Neuron (in vitro differentiated cells): ENCODE results near the gene KLF15.
"Not testable (repeated sequence)": the region's sequence is repeated elsewhere in the genome, so short reads cannot be mapped to it uniquely, and the experiment has no call there.

Experiments used
- H2AFZ ChIP-seq: one replicate; pipeline ENCODE4 v1.6.1; 2013; ENCODE audit warnings: low read depth, mild to moderate bottlenecking, inconsistent platforms, low read length, moderate library complexity
- H3K27me3 ChIP-seq: one replicate; pipeline ENCODE4 v1.6.1; 2013; ENCODE audit warnings: low read length; ENCODE audit not compliant: insufficient read depth
- H3K36me3 ChIP-seq: one replicate; pipeline ENCODE4 v1.6.1; 2013; ENCODE audit warnings: low read length; ENCODE audit not compliant: insufficient read depth
- H3K4me1 ChIP-seq: one replicate; pipeline ENCODE4 v1.6.1; 2013; ENCODE audit warnings: low read length; ENCODE audit not compliant: insufficient read depth
- H3K4me3 ChIP-seq: 2 replicates; pipeline ENCODE4 v1.5.1; 2013; ENCODE audit warnings: mild to moderate bottlenecking, low read length, moderate library complexity
- H3K9me3 ChIP-seq: one replicate; pipeline ENCODE4 v1.6.1; 2013; ENCODE audit warnings: low read length

Gene KLF15

DNA sequence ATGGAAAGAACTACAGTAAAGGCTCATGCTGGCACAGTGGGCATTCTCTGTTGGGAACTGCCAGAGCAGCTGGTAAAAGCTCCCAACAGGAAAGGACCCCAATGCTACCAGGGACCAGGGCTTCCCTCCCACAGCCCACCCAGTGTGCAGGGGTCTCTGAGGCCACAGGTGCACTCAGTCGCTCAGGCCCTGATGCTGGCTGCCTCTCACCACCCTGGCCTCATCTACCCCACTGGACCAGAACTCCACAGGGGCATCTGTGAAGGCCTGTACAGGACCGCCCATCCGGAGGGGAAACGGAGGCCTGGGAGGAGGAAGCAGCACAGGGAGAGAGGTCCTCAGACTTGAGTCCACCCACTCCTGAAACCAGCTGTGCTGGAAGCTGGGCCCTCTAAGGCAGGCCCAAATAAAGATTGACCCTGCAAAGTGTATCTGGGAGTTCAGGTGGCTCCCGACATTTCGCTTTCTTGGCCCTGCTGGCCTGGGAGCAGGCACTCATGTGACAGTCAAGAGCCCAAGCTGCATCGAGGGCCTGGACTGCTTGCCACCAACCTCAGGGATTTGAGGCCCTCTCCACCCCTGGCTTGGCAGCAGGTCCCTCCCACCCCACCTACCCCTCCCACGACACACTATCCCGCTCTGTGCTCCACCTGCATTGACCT is 12.7 kb downstream of the KLF15 start:
- Histone ChIP-seq H3K9me3 (no peaks in the 10 kb centered on the region), H2AFZ (no peak overlapping the region), H3K27me3 (no peaks in the 10 kb centered on the region), H3K4me3 (no peak overlapping the region), H3K36me3 (no peaks in the 10 kb centered on the region), H3K4me1 (peaks cover 3% of the 10 kb centered on the region)

GRCh38 chr3:126343649-126344035 is 13.6 kb downstream of the KLF15 start:
- Histone ChIP-seq H3K27me3 (no peaks in the 10 kb centered on the region), H2AFZ (no peak overlapping the region), H3K4me3 (no peak overlapping the region), H3K9me3 (no peaks in the 10 kb centered on the region), H3K36me3 (no peaks in the 10 kb centered on the region), H3K4me1 (peaks cover 3% of the 10 kb centered on the region)

GRCh38 chr3:126342991-126343648 is 14.1 kb downstream of the KLF15 start:
- H3K4me3 ChIP-seq = no peak overlapping the region
- H2AFZ ChIP-seq = no peak overlapping the region
- H3K36me3 ChIP-seq = no peaks in the 10 kb centered on the region
- H3K4me1 ChIP-seq = peaks cover 3% of the 10 kb centered on the region
- H3K27me3 ChIP-seq = no peaks in the 10 kb centered on the region
- no peaks in the 10 kb centered on the region for H3K9me3 ChIP-seq

GRCh38 chr3:126342211-126342610 is 15.0 kb downstream of the KLF15 start:
- H3K4me1 ChIP-seq = peaks cover 3% of the 10 kb centered on the region

GRCh38 chr3:126341755-126342150 is 15.5 kb downstream of the KLF15 start:
- Histone ChIP-seq H3K4me1 (peaks cover 3% of the 10 kb centered on the region), H3K36me3 (no peaks in the 10 kb centered on the region), H3K4me3 (no peak overlapping the region), H2AFZ (no peak overlapping the region), H3K9me3 (no peaks in the 10 kb centered on the region), H3K27me3 (no peaks in the 10 kb centered on the region)

More at GRCh38 chr3:126342211-126342610, 15.0 kb downstream of the KLF15 start:
- H2AFZ ChIP-seq = no peak overlapping the region
- H3K4me3 ChIP-seq = no peak overlapping the region
- H3K27me3 ChIP-seq = no peaks in the 10 kb centered on the region
- H3K9me3 ChIP-seq = no peaks in the 10 kb centered on the region
- H3K36me3 ChIP-seq = no peaks in the 10 kb centered on the region

- Histone ChIP-seq H3K4me3 (no peak overlapping the region), H3K27me3 (no peaks in the 10 kb centered on the region), H2AFZ (no peak overlapping the region), H3K9me3 (no peaks in the 10 kb centered on the region), H3K4me1 (peaks cover 3% of the 10 kb centered on the region), H3K36me3 (no peaks in the 10 kb centered on the region)
Observed at GRCh38 chr3:126340943-126341754, 16.1 kb downstream of the KLF15 start.

GRCh38 chr3:126340596-126340942 is 16.6 kb downstream of the KLF15 start:
- Histone ChIP-seq H3K36me3 (no peaks in the 10 kb centered on the region), H3K9me3 (no peaks in the 10 kb centered on the region), H3K4me1 (peaks cover 3% of the 10 kb centered on the region), H2AFZ (no peak overlapping the region), H3K27me3 (no peaks in the 10 kb centered on the region), H3K4me3 (no peak overlapping the region)

DNA sequence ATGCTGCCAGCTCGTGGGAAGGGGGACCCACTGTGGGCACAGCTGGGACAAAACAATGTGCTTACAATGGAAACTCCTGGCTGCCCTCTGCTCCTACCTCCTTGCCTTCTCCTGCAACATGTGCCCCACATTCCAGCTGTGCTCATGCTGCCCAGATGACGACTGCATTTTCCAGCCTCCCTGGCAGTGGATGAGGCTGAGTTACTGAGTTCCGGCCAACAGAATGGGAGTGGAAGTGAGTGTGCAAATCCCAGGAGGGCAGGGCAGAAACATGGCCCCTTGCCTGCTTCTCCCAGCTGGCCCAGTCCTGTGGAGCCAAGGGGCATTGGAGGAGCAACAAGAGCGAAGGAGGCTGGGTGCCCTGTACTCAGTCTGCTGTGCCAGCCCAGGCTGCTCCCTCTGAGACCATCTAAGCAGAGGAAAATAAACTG is 17.1 kb downstream of the KLF15 start:
- Histone ChIP-seq H3K36me3 (no peaks in the 10 kb centered on the region), H3K4me1 (peaks cover 3% of the 10 kb centered on the region), H3K27me3 (no peaks in the 10 kb centered on the region), H2AFZ (no peak overlapping the region), H3K9me3 (no peaks in the 10 kb centered on the region), H3K4me3 (no peak overlapping the region)

DNA sequence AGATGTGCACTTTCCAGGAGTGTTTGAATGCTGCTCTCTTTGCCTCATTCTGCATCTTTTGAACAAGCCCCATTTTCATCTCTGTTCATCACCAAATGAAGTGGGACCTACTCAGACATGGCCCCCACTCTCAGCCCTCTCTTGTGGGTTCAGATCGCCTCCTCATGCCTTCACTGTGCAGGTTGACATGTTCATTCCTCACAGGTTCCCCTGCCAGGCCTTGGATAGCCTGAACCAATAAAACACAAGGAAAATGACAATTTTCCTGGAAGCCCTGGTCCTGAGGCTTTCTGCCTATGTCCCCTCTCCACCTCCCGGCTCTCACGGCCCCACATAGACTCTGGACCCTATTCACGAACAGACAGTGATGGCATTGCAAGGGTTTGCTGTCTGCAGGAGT is 17.7 kb downstream of the KLF15 start:
- H3K4me1 ChIP-seq = peaks cover 3% of the 10 kb centered on the region
- no peak overlapping the region for H3K4me3 ChIP-seq
- no peaks in the 10 kb centered on the region for H3K36me3 ChIP-seq
- H3K9me3 ChIP-seq = no peaks in the 10 kb centered on the region
- H3K27me3 ChIP-seq = no peaks in the 10 kb centered on the region
- no peak overlapping the region for H2AFZ ChIP-seq

GRCh38 chr3:126338790-126339288 is 18.4 kb downstream of the KLF15 start:
- no peaks in the 10 kb centered on the region for H3K9me3 ChIP-seq
- H3K27me3 ChIP-seq = no peaks in the 10 kb centered on the region
- no peaks in the 10 kb centered on the region for H3K36me3 ChIP-seq
- peaks cover 3% of the 10 kb centered on the region for H3K4me1 ChIP-seq
- H2AFZ ChIP-seq = no peak overlapping the region
- no peak overlapping the region for H3K4me3 ChIP-seq

GRCh38 chr3:126337980-126338651 is 19.1 kb downstream of the KLF15 start:
- Histone ChIP-seq H3K4me1 (peaks cover 3% of the 10 kb centered on the region), H2AFZ (no peak overlapping the region), H3K27me3 (no peaks in the 10 kb centered on the region), H3K36me3 (no peaks in the 10 kb centered on the region), H3K4me3 (no peak overlapping the region), H3K9me3 (no peaks in the 10 kb centered on the region)

DNA sequence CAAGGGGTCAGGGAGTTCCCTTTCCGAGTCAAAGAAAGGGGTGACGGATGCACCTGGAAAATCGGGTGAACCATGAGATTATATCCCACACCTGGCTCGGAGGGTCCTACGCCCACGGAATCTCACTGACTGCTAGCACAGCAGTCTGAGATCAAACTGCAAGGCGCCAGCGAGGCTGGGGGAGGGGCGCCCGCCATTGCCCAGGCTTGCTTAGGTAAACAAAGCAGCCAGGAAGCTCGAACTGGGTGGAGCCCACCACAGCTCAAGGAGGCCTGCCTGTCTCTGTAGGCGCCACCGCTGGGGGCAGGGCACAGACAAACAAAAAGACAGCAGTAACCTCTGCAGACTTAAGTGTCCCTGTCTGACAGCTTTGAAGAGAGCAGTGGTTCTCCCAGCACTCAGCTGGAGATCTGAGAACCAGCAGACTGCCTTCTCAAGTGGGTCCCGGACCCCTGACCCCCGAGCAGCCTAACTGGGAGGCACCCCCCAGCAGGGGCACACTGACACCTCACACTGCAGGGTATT is 25.3 kb downstream of the KLF15 start:
- not testable (repeated sequence) for H3K36me3 ChIP-seq, H3K27me3 ChIP-seq, H2AFZ ChIP-seq, H3K4me1 ChIP-seq, H3K4me3 ChIP-seq
- H3K9me3 ChIP-seq = peaks cover 14% of the 10 kb centered on the region
